Mesothelial cell of epicardium (in vitro differentiated cells): ENCODE data around the gene CASK. TPM values are rescaled to one million over a fixed set of nuclear protein-coding genes. Genes with fewer than 3 reads are reported as not detected.

Experiments
- DNase-seq, 2 experiments: peaks; one replicate each; pipeline ENCODE4 v3.0.0; 2021; ENCODE audit warnings: low spot score in 2 of 2; ENCODE audit not compliant: unreplicated experiment in 2 of 2
- H3K27ac Mint-ChIP-seq: 2 replicates; pipeline ENCODE4 v1.8.0; 2021; ENCODE audit warnings: mixed read lengths
- H3K27me3 Mint-ChIP-seq: 2 replicates; pipeline ENCODE4 v1.8.0; 2021; ENCODE audit warnings: low read depth, mixed read lengths
- H3K36me3 Mint-ChIP-seq: 2 replicates; pipeline ENCODE4 v1.8.0; 2021; ENCODE audit warnings: mixed read lengths
- H3K4me1 Mint-ChIP-seq: 2 replicates; pipeline ENCODE4 v1.8.0; 2021; ENCODE audit warnings: mixed read lengths
- H3K4me3 Mint-ChIP-seq: 2 replicates; pipeline ENCODE4 v1.8.0; 2021; ENCODE audit warnings: mild to moderate bottlenecking, moderate library complexity, mixed read lengths
- H3K9me3 Mint-ChIP-seq: 2 replicates; pipeline ENCODE4 v1.8.0; 2021; ENCODE audit warnings: mixed read lengths
- total RNA-seq: library from RNA; stranded (reverse); gene quantifications from 3 replicates; pipeline ENCODE4 v1.2.1, GENCODE V29; 2021
- TF ChIP-seq, protein P1 (sequence below): fragments of 200-600 bp; sonication (generic); IDR thresholded peaks from one replicate; pipeline ENCODE4 v1.5.0; 2021; ENCODE audit warnings: antibody characterized with exemption; ENCODE audit not compliant: unreplicated experiment

The CASK gene
- total RNA-seq, 1 donor from 2014 or later = 70.3 TPM

DNA sequence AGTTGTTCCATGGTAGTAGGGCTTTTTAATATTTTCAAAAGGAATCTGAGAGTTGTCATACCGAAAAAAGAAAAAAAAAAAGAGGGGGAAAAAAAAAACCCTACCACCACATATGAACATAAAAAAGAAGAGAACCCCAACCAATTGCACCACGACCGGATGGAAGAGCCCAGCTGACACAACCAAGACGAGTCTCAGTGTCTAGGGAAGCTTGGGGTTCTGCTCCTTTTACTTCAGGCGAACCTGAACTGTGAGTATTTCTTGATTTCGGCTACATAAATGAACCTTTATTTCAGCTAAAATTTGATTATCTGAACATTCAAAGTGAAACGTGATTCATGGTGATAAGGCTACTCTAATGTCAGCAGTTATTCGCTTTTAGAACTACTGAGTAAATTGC, 234.5 kb downstream of the CASK start, which contains the start of gene GPR34:
Gene GPR34 (plus strand): TSS at position 139 of the 400 bp plus-strand sequence. CDS start 6,661 bp downstream, outside the sequence.
- H3K4me1 Mint-ChIP-seq = no peaks in the 10 kb centered on the region
- TF ChIP-seq, protein P1, sequence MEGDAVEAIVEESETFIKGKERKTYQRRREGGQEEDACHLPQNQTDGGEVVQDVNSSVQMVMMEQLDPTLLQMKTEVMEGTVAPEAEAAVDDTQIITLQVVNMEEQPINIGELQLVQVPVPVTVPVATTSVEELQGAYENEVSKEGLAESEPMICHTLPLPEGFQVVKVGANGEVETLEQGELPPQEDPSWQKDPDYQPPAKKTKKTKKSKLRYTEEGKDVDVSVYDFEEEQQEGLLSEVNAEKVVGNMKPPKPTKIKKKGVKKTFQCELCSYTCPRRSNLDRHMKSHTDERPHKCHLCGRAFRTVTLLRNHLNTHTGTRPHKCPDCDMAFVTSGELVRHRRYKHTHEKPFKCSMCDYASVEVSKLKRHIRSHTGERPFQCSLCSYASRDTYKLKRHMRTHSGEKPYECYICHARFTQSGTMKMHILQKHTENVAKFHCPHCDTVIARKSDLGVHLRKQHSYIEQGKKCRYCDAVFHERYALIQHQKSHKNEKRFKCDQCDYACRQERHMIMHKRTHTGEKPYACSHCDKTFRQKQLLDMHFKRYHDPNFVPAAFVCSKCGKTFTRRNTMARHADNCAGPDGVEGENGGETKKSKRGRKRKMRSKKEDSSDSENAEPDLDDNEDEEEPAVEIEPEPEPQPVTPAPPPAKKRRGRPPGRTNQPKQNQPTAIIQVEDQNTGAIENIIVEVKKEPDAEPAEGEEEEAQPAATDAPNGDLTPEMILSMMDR = no peak
- DNase-seq = no peak
- no peak within 1 kb of the TSS for H3K27ac Mint-ChIP-seq
- peaks cover 20% of the 10 kb centered on the region for H3K9me3 Mint-ChIP-seq
- H3K4me3 Mint-ChIP-seq = no peak within 1 kb of the TSS
- H3K36me3 Mint-ChIP-seq = peaks cover 3% of the 10 kb centered on the region
- H3K27me3 Mint-ChIP-seq = no peaks in the 10 kb centered on the region

DNA sequence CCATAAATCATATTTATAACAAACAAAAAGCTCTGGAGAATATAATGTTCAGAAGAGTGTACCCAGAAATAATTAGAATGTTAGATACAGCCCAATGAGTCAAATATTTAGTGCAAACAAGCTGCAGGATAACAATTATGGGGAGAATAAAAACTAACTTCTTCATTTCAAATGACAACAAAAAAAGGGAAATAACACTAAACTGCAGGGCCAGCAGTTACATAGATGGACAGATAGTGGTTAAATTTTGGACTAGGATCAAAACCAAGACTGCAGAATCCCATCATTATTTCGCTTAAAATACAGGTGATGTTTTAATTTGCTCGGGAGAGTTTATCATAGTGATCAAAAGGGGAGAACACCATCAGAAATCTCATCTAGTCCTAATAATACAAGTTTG, 235.2 kb downstream of the CASK start:
- H3K9me3 Mint-ChIP-seq = peaks cover 19% of the 10 kb centered on the region
- no peak overlapping the region for H3K4me3 Mint-ChIP-seq
- no peak overlapping the region for H3K27ac Mint-ChIP-seq
- no peak for DNase-seq
- no peaks in the 10 kb centered on the region for H3K27me3 Mint-ChIP-seq
- H3K4me1 Mint-ChIP-seq = no peaks in the 10 kb centered on the region
- no peaks in the 10 kb centered on the region for H3K36me3 Mint-ChIP-seq
- TF ChIP-seq, protein P1 = no peak

DNA sequence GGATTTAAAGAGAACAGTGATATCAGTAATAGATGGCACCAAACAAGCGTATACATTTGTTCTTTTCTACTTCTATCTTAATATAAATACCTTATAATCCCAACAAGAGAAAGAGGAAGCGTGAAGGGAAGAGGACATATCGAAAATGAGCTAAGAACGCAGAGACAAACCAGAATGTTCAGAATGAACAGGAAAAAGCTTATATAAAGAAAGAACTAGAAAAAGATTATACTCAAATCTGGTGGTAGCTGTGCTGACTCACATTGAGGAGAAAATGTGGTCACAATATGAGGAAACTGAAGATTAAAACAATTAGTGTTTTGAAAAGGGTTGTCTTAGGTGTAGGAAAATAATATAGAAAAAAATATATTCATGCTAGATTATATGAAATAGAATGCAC, 236.6 kb downstream of the CASK start:
- Mint-ChIP-seq H3K4me1 (no peaks in the 10 kb centered on the region), H3K4me3 (no peak overlapping the region), H3K9me3 (peaks cover 14% of the 10 kb centered on the region), H3K27ac (no peak overlapping the region), H3K27me3 (no peaks in the 10 kb centered on the region), H3K36me3 (no peaks in the 10 kb centered on the region)
- DNase-seq = no peak
- TF ChIP-seq, protein P1 = no peak

DNA sequence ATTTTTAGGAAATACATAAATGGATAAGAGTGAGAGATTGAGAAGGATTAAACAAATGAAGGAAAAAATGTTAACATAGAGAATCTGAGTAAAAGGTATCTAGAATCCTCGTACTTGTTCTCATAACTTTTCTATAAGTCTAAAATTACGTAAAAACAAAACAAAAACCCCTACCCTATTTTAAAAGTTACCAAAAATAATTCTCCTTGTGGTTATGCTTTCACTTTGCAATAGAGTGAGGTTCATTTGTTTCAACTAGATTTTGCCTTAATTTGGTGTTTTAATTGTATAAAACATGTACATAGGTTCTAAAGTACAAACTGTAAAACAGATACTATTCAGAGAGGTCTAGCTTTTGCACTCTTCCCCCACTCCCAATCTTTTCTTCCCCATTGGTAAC, 238.4 kb downstream of the CASK start:
- Mint-ChIP-seq H3K27ac (no peak overlapping the region), H3K36me3 (peaks cover 3% of the 10 kb centered on the region), H3K27me3 (no peaks in the 10 kb centered on the region), H3K4me1 (no peaks in the 10 kb centered on the region), H3K4me3 (no peak overlapping the region), H3K9me3 (peaks cover 18% of the 10 kb centered on the region)
- TF ChIP-seq, protein P1 = no peak
- DNase-seq = no peak

DNA sequence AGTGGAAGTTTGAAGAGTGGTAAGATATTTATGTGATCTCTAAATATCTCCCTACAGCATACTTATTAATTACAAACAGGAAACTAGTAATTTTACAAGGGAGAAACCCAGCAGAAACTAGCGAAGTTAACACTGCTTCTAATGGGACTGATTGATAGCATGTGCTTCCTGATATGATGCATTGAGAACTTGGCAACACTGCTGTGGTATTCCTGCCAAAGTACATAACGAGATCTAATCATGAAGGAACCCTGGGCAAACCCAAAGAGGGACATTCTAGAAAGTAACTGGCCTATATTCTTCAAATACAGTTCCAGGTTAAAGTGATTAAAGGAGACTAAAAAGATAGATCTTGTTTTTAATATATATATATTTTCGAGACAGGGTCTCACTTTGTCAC, 239.2 kb downstream of the CASK start:
- Mint-ChIP-seq H3K9me3 (peaks cover 18% of the 10 kb centered on the region), H3K4me1 (no peaks in the 10 kb centered on the region), H3K27ac (no peak overlapping the region), H3K36me3 (peaks cover 3% of the 10 kb centered on the region), H3K4me3 (no peak overlapping the region), H3K27me3 (no peaks in the 10 kb centered on the region)
- TF ChIP-seq, protein P1 = no peak
- no peak for DNase-seq
